HEK293 (cell line): ENCODE measurements around the gene RAB11FIP5.

ENCODE experiments used
- CTCF ChIP-seq: fragments of 450-650 bp; formaldehyde crosslinking; IDR thresholded peaks from 2 replicates; pipeline ENCODE4 v1.5.1; 2016; ENCODE audit warnings: missing biosample characterization, missing genetic modification characterization
- KLF1 ChIP-seq: fragments of 450-650 bp; formaldehyde crosslinking; IDR thresholded peaks from 2 replicates; pipeline ENCODE4 v1.5.1; 2016; ENCODE audit warnings: missing biosample characterization, missing genetic modification characterization
- KLF16 ChIP-seq: fragments of 450-650 bp; formaldehyde crosslinking; IDR thresholded peaks from 2 replicates; pipeline ENCODE4 v1.5.1; 2017; ENCODE audit warnings: missing biosample characterization, missing genetic modification characterization
- MZF1 ChIP-seq: fragments of 450-650 bp; formaldehyde crosslinking; IDR thresholded peaks from 2 replicates; pipeline ENCODE4 v1.5.1; 2017; ENCODE audit warnings: missing biosample characterization, missing genetic modification characterization, borderline replicate concordance
- ZEB2 ChIP-seq: fragments of 450-650 bp; formaldehyde crosslinking; IDR thresholded peaks from 2 replicates; pipeline ENCODE4 v1.5.1; 2016; ENCODE audit warnings: missing biosample characterization, missing genetic modification characterization
- ZFP37 ChIP-seq: fragments of 450-650 bp; formaldehyde crosslinking; IDR thresholded peaks from 2 replicates; pipeline ENCODE4 v1.5.1; 2016; ENCODE audit warnings: missing biosample characterization, missing genetic modification characterization
- ZFP69B ChIP-seq: fragments of 450-650 bp; formaldehyde crosslinking; IDR thresholded peaks from 2 replicates; pipeline ENCODE4 v1.5.1; 2016; ENCODE audit warnings: missing biosample characterization, missing genetic modification characterization
- ZNF132 ChIP-seq: fragments of 450-650 bp; formaldehyde crosslinking; IDR thresholded peaks from 2 replicates; pipeline ENCODE4 v1.5.1; 2017; ENCODE audit warnings: missing biosample characterization, missing genetic modification characterization, borderline replicate concordance
- ZNF138 ChIP-seq: fragments of 450-650 bp; formaldehyde crosslinking; IDR thresholded peaks from 2 replicates; pipeline ENCODE4 v1.5.1; 2016; ENCODE audit warnings: missing biosample characterization, missing genetic modification characterization, borderline replicate concordance
- ZNF629 ChIP-seq: fragments of 450-650 bp; formaldehyde crosslinking; IDR thresholded peaks from 2 replicates; pipeline ENCODE4 v1.5.1; 2017; ENCODE audit warnings: missing biosample characterization, missing genetic modification characterization
- ZNF791 ChIP-seq: fragments of 450-650 bp; formaldehyde crosslinking; IDR thresholded peaks from 2 replicates; pipeline ENCODE4 v1.5.1; 2016; ENCODE audit warnings: missing biosample characterization, missing genetic modification characterization
- TF ChIP-seq, protein P1 (sequence below): fragments of 450-650 bp; formaldehyde crosslinking; IDR thresholded peaks from 2 replicates; pipeline ENCODE4 v1.5.1; 2016; ENCODE audit warnings: missing biosample characterization, missing genetic modification characterization
- TF ChIP-seq, protein P2 (sequence below): fragments of 450-650 bp; formaldehyde crosslinking; IDR thresholded peaks from 2 replicates; pipeline ENCODE4 v1.5.1; 2016; ENCODE audit warnings: missing biosample characterization, missing genetic modification characterization

DNA sequence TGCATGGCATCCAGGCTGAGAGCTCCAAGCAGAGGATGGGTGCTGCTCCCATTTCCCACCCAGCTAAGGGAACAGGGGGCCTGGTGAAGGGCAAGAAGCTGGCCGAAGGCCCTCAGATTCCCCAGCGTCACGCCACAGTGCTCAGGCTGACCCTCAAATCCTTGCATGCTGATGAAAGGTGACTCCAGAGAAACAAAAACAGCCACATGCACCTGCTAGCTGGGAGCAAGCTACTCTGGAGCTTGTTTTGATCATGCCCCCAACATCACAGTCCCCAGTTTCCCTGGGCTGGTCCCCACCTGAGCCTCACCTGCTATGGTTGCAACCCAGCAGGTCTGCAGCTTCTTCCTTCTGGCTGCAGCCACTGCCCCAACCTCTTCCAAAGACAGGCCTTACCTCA is 13.3 kb downstream of the RAB11FIP5 start:
- TF ChIP-seq ZNF138 (tag by site-specific recombination) (no peak), ZNF132 (no peak), ZFP37 (no peak), MZF1 (tag by site-specific recombination) (no peak), CTCF (tag by site-specific recombination) (no peak), ZEB2 (tag by site-specific recombination) (no peak), KLF16 (tag by site-specific recombination) (no peak), ZNF791 (tag by site-specific recombination) (no peak), ZFP69B (no peak), ZNF629 (tag by site-specific recombination) (no peak), KLF1 (tag by site-specific recombination) (no peak)
- TF ChIP-seq, protein P1, sequence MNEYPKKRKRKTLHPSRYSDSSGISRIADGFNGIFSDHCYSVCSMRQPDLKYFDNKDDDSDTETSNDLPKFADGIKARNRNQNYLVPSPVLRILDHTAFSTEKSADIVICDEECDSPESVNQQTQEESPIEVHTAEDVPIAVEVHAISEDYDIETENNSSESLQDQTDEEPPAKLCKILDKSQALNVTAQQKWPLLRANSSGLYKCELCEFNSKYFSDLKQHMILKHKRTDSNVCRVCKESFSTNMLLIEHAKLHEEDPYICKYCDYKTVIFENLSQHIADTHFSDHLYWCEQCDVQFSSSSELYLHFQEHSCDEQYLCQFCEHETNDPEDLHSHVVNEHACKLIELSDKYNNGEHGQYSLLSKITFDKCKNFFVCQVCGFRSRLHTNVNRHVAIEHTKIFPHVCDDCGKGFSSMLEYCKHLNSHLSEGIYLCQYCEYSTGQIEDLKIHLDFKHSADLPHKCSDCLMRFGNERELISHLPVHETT: no peak
- TF ChIP-seq, protein P2, sequence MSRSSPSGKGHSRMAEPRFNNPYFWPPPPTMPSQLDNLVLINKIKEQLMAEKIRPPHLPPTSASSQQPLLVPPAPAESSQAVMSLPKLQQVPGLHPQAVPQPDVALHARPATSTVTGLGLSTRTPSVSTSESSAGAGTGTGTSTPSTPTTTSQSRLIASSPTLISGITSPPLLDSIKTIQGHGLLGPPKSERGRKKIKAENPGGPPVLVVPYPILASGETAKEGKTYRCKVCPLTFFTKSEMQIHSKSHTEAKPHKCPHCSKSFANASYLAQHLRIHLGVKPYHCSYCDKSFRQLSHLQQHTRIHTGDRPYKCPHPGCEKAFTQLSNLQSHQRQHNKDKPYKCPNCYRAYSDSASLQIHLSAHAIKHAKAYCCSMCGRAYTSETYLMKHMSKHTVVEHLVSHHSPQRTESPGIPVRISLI: no peak
